PC-3 (cell line): ENCODE measurements around the gene CEP290.

Source experiments
- EZH2 ChIP-seq: fragments of 300-600 bp; sonication (generic); IDR thresholded peaks from one replicate; pipeline ENCODE4 v1.6.1; 2017; ENCODE audit warnings: antibody characterized with exemption, mild to moderate bottlenecking, low read length; ENCODE audit not compliant: unreplicated experiment
- TF ChIP-seq, protein P1 (sequence below): fragments of 300-600 bp; sonication (generic); conservative IDR thresholded peaks from 2 replicates; pipeline ENCODE4 v1.5.1; 2017; ENCODE audit warnings: antibody characterized with exemption, low read depth, mild to moderate bottlenecking, low read length

DNA sequence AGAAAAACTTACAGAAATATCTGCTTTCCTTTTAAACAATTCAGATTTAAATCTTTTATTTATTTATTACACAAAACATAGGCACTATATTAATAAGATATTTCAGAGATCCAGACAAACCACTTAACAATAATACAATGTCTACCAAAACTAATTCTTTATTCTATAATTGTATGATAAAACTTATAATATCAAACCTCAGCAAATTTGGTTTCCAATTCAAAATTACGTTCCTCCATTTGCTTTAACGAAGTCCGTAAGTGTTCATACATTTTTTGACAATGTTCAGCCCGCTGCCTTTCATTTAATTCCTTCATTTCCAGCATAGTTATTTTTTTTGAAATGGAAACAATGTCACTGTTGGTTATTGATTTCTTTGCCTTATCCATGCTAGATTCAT lies 48.3 kb downstream of the CEP290 start:
- TF ChIP-seq, protein P1, sequence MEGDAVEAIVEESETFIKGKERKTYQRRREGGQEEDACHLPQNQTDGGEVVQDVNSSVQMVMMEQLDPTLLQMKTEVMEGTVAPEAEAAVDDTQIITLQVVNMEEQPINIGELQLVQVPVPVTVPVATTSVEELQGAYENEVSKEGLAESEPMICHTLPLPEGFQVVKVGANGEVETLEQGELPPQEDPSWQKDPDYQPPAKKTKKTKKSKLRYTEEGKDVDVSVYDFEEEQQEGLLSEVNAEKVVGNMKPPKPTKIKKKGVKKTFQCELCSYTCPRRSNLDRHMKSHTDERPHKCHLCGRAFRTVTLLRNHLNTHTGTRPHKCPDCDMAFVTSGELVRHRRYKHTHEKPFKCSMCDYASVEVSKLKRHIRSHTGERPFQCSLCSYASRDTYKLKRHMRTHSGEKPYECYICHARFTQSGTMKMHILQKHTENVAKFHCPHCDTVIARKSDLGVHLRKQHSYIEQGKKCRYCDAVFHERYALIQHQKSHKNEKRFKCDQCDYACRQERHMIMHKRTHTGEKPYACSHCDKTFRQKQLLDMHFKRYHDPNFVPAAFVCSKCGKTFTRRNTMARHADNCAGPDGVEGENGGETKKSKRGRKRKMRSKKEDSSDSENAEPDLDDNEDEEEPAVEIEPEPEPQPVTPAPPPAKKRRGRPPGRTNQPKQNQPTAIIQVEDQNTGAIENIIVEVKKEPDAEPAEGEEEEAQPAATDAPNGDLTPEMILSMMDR, result no peak
- no peak for TF ChIP-seq EZH2
